Body of pancreas (tissue), 4 donors: ENCODE measurements around the gene AREG. TPM values are rescaled to one million over a fixed set of nuclear protein-coding genes. Genes with fewer than 3 reads are reported as not detected.

Experiments
- ATAC-seq: fragments of 150-250 bp; one replicate; pipeline ENCODE4 v1.9.1; 2016
- DNase-seq, 4 donors: peaks; one replicate each; pipeline ENCODE4 v3.0.0-alpha.2; 2019
- H3K27ac ChIP-seq, 4 donors: fragments of 200-600 bp; sonication (generic); 1 replicate in 3 of 4; 2 replicates in 1 of 4; pipeline versions ENCODE4 v1.5.1 to v1.6.1; 2016 to 2019; ENCODE audit warnings: mild to moderate bottlenecking in 1 of 4, mixed read lengths in 1 of 4, moderate library complexity in 1 of 4
- H3K27me3 ChIP-seq, 2 donors: fragments of 200-600 bp; sonication (generic); one replicate each; pipeline ENCODE4 v1.6.0; 2016; ENCODE audit warnings: mild to moderate bottlenecking in 1 of 2
- H3K36me3 ChIP-seq, 2 donors: fragments of 200-600 bp; sonication (generic); replicated peaks in 1 of 2; 2 replicates each; pipeline ENCODE4 v1.5.1; 2016; ENCODE audit warnings: low read depth in 2 of 2; ENCODE audit not compliant: insufficient read depth in 1 of 2
- H3K4me1 ChIP-seq: fragments of 200-600 bp; sonication (generic); one replicate; pipeline ENCODE4 v1.6.0; 2016
- H3K4me3 ChIP-seq, 2 donors: fragments of 200-600 bp; sonication (generic); 1 replicate in 1 of 2; 2 replicates in 1 of 2; pipeline ENCODE4 v1.5.1; 2016 to 2019
- H3K9me3 ChIP-seq, 3 donors: fragments of 200-600 bp; sonication (generic); 1 replicate in 2 of 3; 2 replicates in 1 of 3; pipeline ENCODE4 v1.5.1; 2016
- POLR2A ChIP-seq, 3 donors: fragments of 450-650 bp; IDR thresholded peaks; one replicate each; pipeline ENCODE4 v1.6.1; 2016; ENCODE audit warnings: antibody characterized with exemption in 3 of 3, mild to moderate bottlenecking in 2 of 3
- WGBS, 2 donors: methylation state at CpG; one replicate each; pipeline ENCODE4 v1.1.5; 2017; 5-methylcytosine and 5-hydroxymethylcytosine counted together
- intact Hi-C: fragments of 100-400 bp; cut with DNase I; formaldehyde crosslinking; loops from one replicate; pipeline ENCODE4 v1.15.1; 2023
- total RNA-seq, 2 donors: library from RNA; depleted of rRNA; stranded (reverse); fragments of >200 nt; gene quantifications; one replicate each; pipeline ENCODE4 v1.1.0, GENCODE V29; 2016
- TF ChIP-seq, protein P1 (sequence below), 7 experiments: fragments of 450-650 bp in 4 of 7; fragments of 200-600 bp in 3 of 7; sonication (generic) in 3 of 7; IDR thresholded peaks; one replicate each; pipeline ENCODE4 v1.5.1; 2016 to 2019; ENCODE audit warnings: antibody characterized with exemption in 7 of 7

AREG gene
- total RNA-seq, 2 donors from 2014 or later: 4.9 to 5.6 TPM

DNA sequence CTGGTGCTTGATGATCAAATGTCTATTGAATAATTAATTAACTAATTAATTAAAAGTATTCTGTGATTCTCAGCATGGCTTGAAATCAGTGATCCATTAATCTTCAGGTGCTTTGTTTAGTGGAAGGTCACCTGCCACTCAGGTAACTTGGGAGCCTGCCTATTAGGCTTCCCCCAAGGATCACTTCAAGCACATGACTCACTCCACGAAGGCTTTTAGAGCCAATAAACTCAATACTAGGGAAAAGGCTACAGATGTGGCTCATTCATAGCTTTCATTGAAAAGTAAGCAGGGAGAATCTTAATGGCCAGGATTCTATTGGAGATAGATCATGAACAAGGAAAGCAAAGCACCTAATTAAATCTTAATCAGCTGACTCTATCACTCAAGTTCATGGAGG is 21.3 kb downstream of the AREG start:
- Histone ChIP-seq H3K27ac (no peak overlapping the region), H3K4me1 (no peaks in the 10 kb centered on the region), H3K4me3 (no peak overlapping the region), H3K9me3 (no peaks in the 10 kb centered on the region), H3K27me3 (no peaks in the 10 kb centered on the region), H3K36me3 (no peaks in the 10 kb centered on the region)
- DNase-seq: no peak
- no peak for ATAC-seq
- WGBS, 2 donors: 43 to 56% methylated on average over 1 of the region's 1 CpG
- TF ChIP-seq POLR2A (IDR thresholded peaks at IDR 0.05): no peak
- TF ChIP-seq, protein P1, sequence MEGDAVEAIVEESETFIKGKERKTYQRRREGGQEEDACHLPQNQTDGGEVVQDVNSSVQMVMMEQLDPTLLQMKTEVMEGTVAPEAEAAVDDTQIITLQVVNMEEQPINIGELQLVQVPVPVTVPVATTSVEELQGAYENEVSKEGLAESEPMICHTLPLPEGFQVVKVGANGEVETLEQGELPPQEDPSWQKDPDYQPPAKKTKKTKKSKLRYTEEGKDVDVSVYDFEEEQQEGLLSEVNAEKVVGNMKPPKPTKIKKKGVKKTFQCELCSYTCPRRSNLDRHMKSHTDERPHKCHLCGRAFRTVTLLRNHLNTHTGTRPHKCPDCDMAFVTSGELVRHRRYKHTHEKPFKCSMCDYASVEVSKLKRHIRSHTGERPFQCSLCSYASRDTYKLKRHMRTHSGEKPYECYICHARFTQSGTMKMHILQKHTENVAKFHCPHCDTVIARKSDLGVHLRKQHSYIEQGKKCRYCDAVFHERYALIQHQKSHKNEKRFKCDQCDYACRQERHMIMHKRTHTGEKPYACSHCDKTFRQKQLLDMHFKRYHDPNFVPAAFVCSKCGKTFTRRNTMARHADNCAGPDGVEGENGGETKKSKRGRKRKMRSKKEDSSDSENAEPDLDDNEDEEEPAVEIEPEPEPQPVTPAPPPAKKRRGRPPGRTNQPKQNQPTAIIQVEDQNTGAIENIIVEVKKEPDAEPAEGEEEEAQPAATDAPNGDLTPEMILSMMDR (IDR thresholded peaks at IDR 0.05): no peak
- intact Hi-C loops: no loop called here

DNA sequence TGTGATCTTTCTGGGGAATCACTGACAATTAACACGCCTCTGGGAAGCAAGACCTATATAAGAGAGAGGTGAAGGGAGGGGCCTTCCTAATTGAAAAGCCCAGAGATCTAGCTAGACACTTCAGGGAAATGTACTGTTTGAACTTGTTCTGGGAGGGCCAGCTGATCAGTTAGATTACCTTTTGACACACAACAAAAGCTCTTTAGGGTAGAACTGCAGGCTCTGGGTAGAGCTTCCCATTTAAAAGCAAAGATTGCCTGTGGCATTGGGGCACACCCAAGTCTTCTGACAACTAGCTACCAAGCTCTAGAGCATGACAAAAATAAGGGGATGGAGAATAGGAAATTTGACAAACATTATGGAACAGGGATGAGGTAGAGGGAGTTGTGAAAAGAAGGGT is 26.3 kb downstream of the AREG start:
- intact Hi-C loops: no loop called here
- no peak for DNase-seq

DNA sequence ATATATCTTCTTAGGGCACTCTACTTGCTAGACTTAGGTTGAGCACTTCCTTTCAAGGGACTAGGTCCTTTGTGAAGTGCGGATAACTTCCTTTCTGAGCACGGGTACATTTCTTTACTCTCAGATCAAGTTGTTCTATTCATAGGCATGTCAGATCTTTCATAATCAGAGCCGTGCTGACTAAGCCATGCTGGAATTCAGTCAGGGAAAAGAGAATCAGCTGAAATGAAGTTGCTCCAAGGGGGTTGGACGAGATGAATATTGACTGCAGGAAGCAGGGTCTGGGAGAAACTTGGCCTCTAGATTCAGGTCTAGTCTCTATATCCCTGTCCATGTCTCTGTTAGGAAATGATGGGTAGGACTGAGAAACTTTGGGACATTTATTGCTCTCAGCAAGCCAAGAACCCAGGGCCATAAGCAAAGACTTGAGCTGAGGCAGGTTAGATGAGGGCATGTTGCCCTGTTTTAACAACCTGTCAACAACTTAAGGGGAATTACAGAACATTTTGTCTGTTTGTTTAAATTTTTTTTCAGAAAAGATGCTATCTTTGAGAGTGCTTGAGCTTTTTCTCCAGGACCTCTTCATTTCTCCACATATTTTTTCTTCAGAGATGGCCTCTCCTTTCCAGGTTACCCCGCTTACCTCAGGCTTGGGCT is 28.3 kb downstream of the AREG start:
- DNase-seq (peak in 2 of 4 donors; percentile 11 to 46), ATAC-seq (peak; percentile 53)
- no peak overlapping the region for H3K4me3 ChIP-seq
- peaks cover 19% of the 10 kb centered on the region for H3K4me1 ChIP-seq
- H3K27me3 ChIP-seq: no peaks in the 10 kb centered on the region
- H3K36me3 ChIP-seq: no peaks in the 10 kb centered on the region
- intact Hi-C loops: no loop called here
- no peak overlapping the region for H3K27ac ChIP-seq
- TF ChIP-seq, protein P1 (IDR thresholded peaks at IDR 0.05): no peak
- no peak for TF ChIP-seq POLR2A (IDR thresholded peaks at IDR 0.05)
- no peaks in the 10 kb centered on the region for H3K9me3 ChIP-seq
- WGBS, 2 donors: 55 to 60% methylated on average over 5 of the region's 5 CpGs

More for the DNA sequence above, 26.3 kb downstream of the AREG start:
- no peak for TF ChIP-seq POLR2A (IDR thresholded peaks at IDR 0.05)
- TF ChIP-seq, protein P1 (IDR thresholded peaks at IDR 0.05): no peak
- Histone ChIP-seq H3K4me3 (no peak overlapping the region), H3K4me1 (peaks cover 19% of the 10 kb centered on the region), H3K9me3 (no peaks in the 10 kb centered on the region), H3K36me3 (no peaks in the 10 kb centered on the region), H3K27me3 (no peaks in the 10 kb centered on the region), H3K27ac (no peak overlapping the region)
- WGBS, 2 donors: 84 to 88% methylated on average over 1 of the region's 1 CpG
- no peak for ATAC-seq

DNA sequence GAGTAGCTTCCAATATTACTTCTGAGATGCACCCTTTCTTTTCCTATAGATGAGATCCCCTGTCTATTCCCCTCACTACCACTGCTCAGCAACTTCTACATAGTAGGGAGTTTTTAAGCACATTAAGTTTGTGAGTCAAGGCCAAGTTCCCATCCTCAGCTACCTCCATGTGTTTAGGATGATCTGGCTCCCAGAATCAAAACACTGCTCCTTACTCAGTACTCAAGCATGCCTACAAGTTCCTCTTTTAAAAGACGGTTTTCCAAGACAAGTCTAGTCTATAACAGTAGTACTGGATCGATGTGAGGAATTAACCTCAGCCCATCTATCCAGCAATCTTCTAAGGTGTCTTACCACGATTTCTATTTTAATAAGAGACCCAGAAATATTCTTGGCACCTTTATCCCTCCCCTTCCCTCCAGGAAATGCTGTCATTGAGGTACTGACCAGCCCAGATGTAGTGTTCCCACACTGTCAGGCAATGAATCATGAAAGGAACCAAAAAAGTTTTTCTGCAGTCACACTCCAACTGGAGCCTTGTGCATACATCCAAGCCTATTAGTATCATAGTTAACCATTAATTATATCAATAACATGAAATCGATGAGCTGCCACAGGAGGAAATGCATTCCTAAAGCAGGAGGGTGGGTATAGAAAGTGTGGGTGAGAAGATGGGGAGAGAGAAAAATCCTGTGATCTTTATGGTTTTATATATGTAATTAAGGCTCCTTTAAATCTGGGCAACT is 29.6 kb downstream of the AREG start:
- Histone ChIP-seq H3K4me3 (no peak overlapping the region), H3K27me3 (no peaks in the 10 kb centered on the region), H3K36me3 (no peaks in the 10 kb centered on the region), H3K4me1 (peaks cover 19% of the 10 kb centered on the region), H3K9me3 (no peaks in the 10 kb centered on the region), H3K27ac (peak overlapping the region in 2 of 4 donors; percentile 32 to 46)
- no peak for TF ChIP-seq POLR2A (IDR thresholded peaks at IDR 0.05)
- TF ChIP-seq, protein P1 (IDR thresholded peaks at IDR 0.05): no peak
- intact Hi-C loops: no loop called here
- 17 to 28% methylated on average over 4 of the region's 4 CpGs for WGBS, 2 donors
- ATAC-seq: peak; percentile 78
- peak; percentile 29 to 62 (median 54) for DNase-seq
